ENCODE data around the gene CCDC85A. TPM values are rescaled to one million over a fixed set of nuclear protein-coding genes. Genes with fewer than 3 reads are reported as not detected.

CCDC85A gene
- total RNA-seq, 5 donors from 2014 or later (not counting 1 experiment from before 2014, with no cell fraction given), result not detected

GRCh38 chr2:56286936-56287335, 103.1 kb downstream of the CCDC85A start:
- H3K9me3 ChIP-seq, result no peaks in the 10 kb centered on the region
- no peaks in the 10 kb centered on the region for H3K27me3 ChIP-seq (replicated peaks in 1 of 2; ENCODE audit: control insufficient read depth in 2 of 2, extremely low read depth in 1 of 2, insufficient read depth in 2 of 2, low read length in 1 of 2)
- H3K9me3 Mint-ChIP-seq, result peaks cover 12 to 18% (median 14%) of the 10 kb centered on the region in 3 donors
- no peak overlapping the region for H3K4me3 Mint-ChIP-seq
- H3K27ac Mint-ChIP-seq, result no peak overlapping the region
- H3K36me3 ChIP-seq (ENCODE audit: control insufficient read depth in 2 of 2, extremely low read depth in 1 of 2, insufficient read depth in 1 of 2, low read length in 1 of 2), result no peaks in the 10 kb centered on the region
- 75% methylated on average over 1 of the region's 2 CpGs for WGBS (ENCODE audit: insufficient coverage)
- no peak overlapping the region for H3K4me3 ChIP-seq (ENCODE audit: control insufficient read depth in 1 of 2, extremely low read depth in 1 of 2, low read length in 1 of 2)
- no peaks in the 10 kb centered on the region for H3K4me1 ChIP-seq (ENCODE audit: control insufficient read depth in 1 of 2, extremely low read depth in 1 of 2, insufficient read depth in 2 of 2, low read length in 2 of 2)
- ChIA-PET CTCF (no interaction called here), POLR2A (no interaction called here)
- DNase-seq, result no peak
- H3K4me1 Mint-ChIP-seq, result no peaks in the 10 kb centered on the region
- no peak for ATAC-seq (replicated peaks in 1 of 4)
- H3K27me3 Mint-ChIP-seq, result no peaks in the 10 kb centered on the region
- no peaks in the 10 kb centered on the region for H3K36me3 Mint-ChIP-seq
- no peak overlapping the region for H3K27ac ChIP-seq (ENCODE audit: low read length)

- H3K36me3 Mint-ChIP-seq, result no peaks in the 10 kb centered on the region
- no peak overlapping the region for H3K27ac Mint-ChIP-seq
- no peaks in the 10 kb centered on the region for H3K9me3 ChIP-seq
- H3K27me3 Mint-ChIP-seq, result no peaks in the 10 kb centered on the region
- POLR2A ChIA-PET, result no interaction called here
- H3K27me3 ChIP-seq (replicated peaks in 1 of 2; ENCODE audit: control insufficient read depth in 2 of 2, extremely low read depth in 1 of 2, insufficient read depth in 2 of 2, low read length in 1 of 2), result no peaks in the 10 kb centered on the region
- H3K4me1 Mint-ChIP-seq, result no peaks in the 10 kb centered on the region
- peaks cover 12 to 18% (median 14%) of the 10 kb centered on the region in 3 donors for H3K9me3 Mint-ChIP-seq
- no peak overlapping the region for H3K27ac ChIP-seq (ENCODE audit: low read length)
- H3K4me1 ChIP-seq (ENCODE audit: control insufficient read depth in 1 of 2, extremely low read depth in 1 of 2, insufficient read depth in 2 of 2, low read length in 2 of 2), result no peaks in the 10 kb centered on the region
- no peak overlapping the region for H3K4me3 ChIP-seq (ENCODE audit: control insufficient read depth in 1 of 2, extremely low read depth in 1 of 2, low read length in 1 of 2)
- CTCF ChIA-PET, result no interaction called here
- ATAC-seq (replicated peaks in 1 of 4) (no peak), DNase-seq (no peak)
- H3K4me3 Mint-ChIP-seq, result no peak overlapping the region
- no peaks in the 10 kb centered on the region for H3K36me3 ChIP-seq (ENCODE audit: control insufficient read depth in 2 of 2, extremely low read depth in 1 of 2, insufficient read depth in 1 of 2, low read length in 1 of 2)
Observed at GRCh38 chr2:56287508-56287907, 103.7 kb downstream of the CCDC85A start.

DNA sequence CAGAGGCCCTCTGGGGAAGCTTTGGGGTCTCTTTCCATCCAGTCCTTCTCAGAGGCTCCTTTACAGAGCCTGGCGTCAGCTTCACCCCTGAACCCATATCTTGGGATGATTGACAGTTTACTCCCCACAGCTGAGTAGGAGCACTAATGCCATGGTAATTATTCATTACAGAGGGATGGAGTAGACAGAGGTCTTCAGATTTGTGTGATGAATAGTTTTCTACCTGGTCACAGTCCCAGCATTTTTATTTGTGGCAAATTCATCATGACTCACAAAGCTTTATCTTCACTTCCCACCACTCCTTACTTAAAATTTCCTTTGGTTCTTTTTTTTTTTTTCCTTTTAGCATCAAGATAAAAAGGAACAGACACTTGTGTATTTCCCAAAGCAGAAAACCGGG, 104.2 kb downstream of the CCDC85A start:
- no peaks in the 10 kb centered on the region for H3K9me3 ChIP-seq
- H3K27me3 Mint-ChIP-seq, result no peaks in the 10 kb centered on the region
- POLR2A ChIA-PET, result no interaction called here
- H3K4me1 ChIP-seq (ENCODE audit: control insufficient read depth in 1 of 2, extremely low read depth in 1 of 2, insufficient read depth in 2 of 2, low read length in 2 of 2), result no peaks in the 10 kb centered on the region
- H3K27me3 ChIP-seq (replicated peaks in 1 of 2; ENCODE audit: control insufficient read depth in 2 of 2, extremely low read depth in 1 of 2, insufficient read depth in 2 of 2, low read length in 1 of 2), result no peaks in the 10 kb centered on the region
- no peak overlapping the region for H3K27ac Mint-ChIP-seq
- H3K4me3 Mint-ChIP-seq, result no peak overlapping the region
- H3K9me3 Mint-ChIP-seq, result peaks cover 12 to 18% (median 13%) of the 10 kb centered on the region in 3 donors
- H3K4me3 ChIP-seq (ENCODE audit: control insufficient read depth in 1 of 2, extremely low read depth in 1 of 2, low read length in 1 of 2), result no peak overlapping the region
- no peak for DNase-seq
- no peak overlapping the region for H3K27ac ChIP-seq (ENCODE audit: low read length)
- H3K36me3 Mint-ChIP-seq, result no peaks in the 10 kb centered on the region
- ATAC-seq (replicated peaks in 1 of 4), result no peak
- WGBS (ENCODE audit: insufficient coverage), result no CpG with 5 or more reads among the region's 2 CpGs
- CTCF ChIA-PET, result no interaction called here
- H3K36me3 ChIP-seq (ENCODE audit: control insufficient read depth in 2 of 2, extremely low read depth in 1 of 2, insufficient read depth in 1 of 2, low read length in 1 of 2), result no peaks in the 10 kb centered on the region
- no peaks in the 10 kb centered on the region for H3K4me1 Mint-ChIP-seq

DNA sequence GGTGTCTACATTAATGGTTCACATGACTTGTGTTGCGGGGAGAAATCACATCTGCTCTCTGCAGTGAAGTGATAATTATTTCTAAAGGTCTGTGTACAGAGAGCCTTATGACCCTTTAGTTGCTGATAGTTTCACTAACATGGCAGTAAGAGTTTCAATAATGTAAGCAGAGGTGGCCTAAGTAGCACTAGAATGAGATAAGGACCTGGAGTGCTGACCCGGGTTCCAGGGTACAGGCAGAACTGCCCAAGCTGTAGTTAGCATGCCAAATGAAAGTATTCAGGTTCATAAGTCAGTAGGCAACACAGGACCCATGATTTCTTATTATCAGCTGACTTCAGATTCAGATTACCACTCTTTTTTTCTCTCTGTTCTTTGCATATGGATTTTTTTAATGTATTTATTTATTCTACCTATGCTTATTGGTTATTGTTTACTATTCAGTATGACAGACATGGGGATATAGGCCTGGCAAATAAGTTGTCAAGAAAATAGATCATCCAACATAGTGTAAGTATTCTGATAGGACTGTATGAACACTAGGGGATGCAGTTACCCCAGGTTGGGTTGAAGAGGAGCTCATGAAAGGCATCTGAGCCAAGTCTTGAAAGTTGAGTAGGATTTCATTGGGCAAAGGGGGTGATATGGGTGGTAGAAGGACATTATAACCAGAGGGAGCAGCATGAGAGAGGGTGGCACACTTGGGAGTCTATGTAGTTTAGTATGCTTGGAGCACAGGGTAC, 105.2 kb downstream of the CCDC85A start:
- WGBS (ENCODE audit: insufficient coverage), result 100% methylated on average over 1 of the region's 2 CpGs

GRCh38 chr2:56291711-56292110, 107.9 kb downstream of the CCDC85A start:
- Histone ChIP-seq H3K4me1 (ENCODE audit: control insufficient read depth in 1 of 2, extremely low read depth in 1 of 2, insufficient read depth in 2 of 2, low read length in 2 of 2) (no peaks in the 10 kb centered on the region), H3K9me3 (no peaks in the 10 kb centered on the region), H3K27me3 (replicated peaks in 1 of 2; ENCODE audit: control insufficient read depth in 2 of 2, extremely low read depth in 1 of 2, insufficient read depth in 2 of 2, low read length in 1 of 2) (no peaks in the 10 kb centered on the region), H3K27ac (ENCODE audit: low read length) (no peak overlapping the region), H3K36me3 (ENCODE audit: control insufficient read depth in 2 of 2, extremely low read depth in 1 of 2, insufficient read depth in 1 of 2, low read length in 1 of 2) (no peaks in the 10 kb centered on the region), H3K4me3 (ENCODE audit: control insufficient read depth in 1 of 2, extremely low read depth in 1 of 2, low read length in 1 of 2) (no peak overlapping the region)
- ChIA-PET CTCF (no interaction called here), POLR2A (no interaction called here)
- ATAC-seq (replicated peaks in 1 of 4) (no peak), DNase-seq (no peak)
- Mint-ChIP-seq H3K4me3 (no peak overlapping the region), H3K4me1 (no peaks in the 10 kb centered on the region), H3K9me3 (peaks cover under 1 to 15% (median 4%) of the 10 kb centered on the region in 3 donors), H3K27ac (no peak overlapping the region), H3K27me3 (no peaks in the 10 kb centered on the region), H3K36me3 (no peaks in the 10 kb centered on the region)
- 67% methylated on average over 3 of the region's 5 CpGs for WGBS (ENCODE audit: insufficient coverage)

More for the DNA sequence above, 105.2 kb downstream of the CCDC85A start:
- no peaks in the 10 kb centered on the region for H3K36me3 ChIP-seq (ENCODE audit: control insufficient read depth in 2 of 2, extremely low read depth in 1 of 2, insufficient read depth in 1 of 2, low read length in 1 of 2)
- H3K27me3 ChIP-seq (replicated peaks in 1 of 2; ENCODE audit: control insufficient read depth in 2 of 2, extremely low read depth in 1 of 2, insufficient read depth in 2 of 2, low read length in 1 of 2), result no peaks in the 10 kb centered on the region
- DNase-seq, result no peak
- no peak for ATAC-seq (replicated peaks in 1 of 4)
- CTCF ChIA-PET, result interaction anchor here in 1 of 2 donors (0.8 kb wide), 1 partner anchor 102 kb away, joined by 3 read pairs; no protein-coding TSS in a partner anchor
- peaks cover 10 to 18% (median 12%) of the 10 kb centered on the region in 3 donors for H3K9me3 Mint-ChIP-seq
- H3K4me1 ChIP-seq (ENCODE audit: control insufficient read depth in 1 of 2, extremely low read depth in 1 of 2, insufficient read depth in 2 of 2, low read length in 2 of 2), result no peaks in the 10 kb centered on the region
- no peaks in the 10 kb centered on the region for H3K36me3 Mint-ChIP-seq
- H3K9me3 ChIP-seq, result no peaks in the 10 kb centered on the region
- H3K27ac Mint-ChIP-seq, result no peak overlapping the region
- no peaks in the 10 kb centered on the region for H3K27me3 Mint-ChIP-seq
- no peak overlapping the region for H3K27ac ChIP-seq (ENCODE audit: low read length)
- no peak overlapping the region for H3K4me3 Mint-ChIP-seq
- POLR2A ChIA-PET, result no interaction called here
- no peak overlapping the region for H3K4me3 ChIP-seq (ENCODE audit: control insufficient read depth in 1 of 2, extremely low read depth in 1 of 2, low read length in 1 of 2)
- H3K4me1 Mint-ChIP-seq, result no peaks in the 10 kb centered on the region

- no peaks in the 10 kb centered on the region for H3K4me1 Mint-ChIP-seq
- Histone ChIP-seq H3K36me3 (ENCODE audit: control insufficient read depth in 2 of 2, extremely low read depth in 1 of 2, insufficient read depth in 1 of 2, low read length in 1 of 2) (no peaks in the 10 kb centered on the region), H3K9me3 (no peaks in the 10 kb centered on the region), H3K4me3 (ENCODE audit: control insufficient read depth in 1 of 2, extremely low read depth in 1 of 2, low read length in 1 of 2) (no peak overlapping the region), H3K4me1 (ENCODE audit: control insufficient read depth in 1 of 2, extremely low read depth in 1 of 2, insufficient read depth in 2 of 2, low read length in 2 of 2) (no peaks in the 10 kb centered on the region), H3K27me3 (replicated peaks in 1 of 2; ENCODE audit: control insufficient read depth in 2 of 2, extremely low read depth in 1 of 2, insufficient read depth in 2 of 2, low read length in 1 of 2) (no peaks in the 10 kb centered on the region), H3K27ac (ENCODE audit: low read length) (no peak overlapping the region)
- H3K9me3 Mint-ChIP-seq, result peaks cover 3 to 9% (median 6%) of the 10 kb centered on the region in 3 donors
- WGBS (ENCODE audit: insufficient coverage), result no CpG with 5 or more reads among the region's 2 CpGs
- ChIA-PET POLR2A (no interaction called here), CTCF (no interaction called here)
- no peak overlapping the region for H3K4me3 Mint-ChIP-seq
- no peaks in the 10 kb centered on the region for H3K36me3 Mint-ChIP-seq
- no peaks in the 10 kb centered on the region for H3K27me3 Mint-ChIP-seq
- DNase-seq (no peak), ATAC-seq (replicated peaks in 1 of 4) (no peak)
- no peak overlapping the region for H3K27ac Mint-ChIP-seq
Observed at GRCh38 chr2:56292951-56293350, 109.2 kb downstream of the CCDC85A start.

DNA sequence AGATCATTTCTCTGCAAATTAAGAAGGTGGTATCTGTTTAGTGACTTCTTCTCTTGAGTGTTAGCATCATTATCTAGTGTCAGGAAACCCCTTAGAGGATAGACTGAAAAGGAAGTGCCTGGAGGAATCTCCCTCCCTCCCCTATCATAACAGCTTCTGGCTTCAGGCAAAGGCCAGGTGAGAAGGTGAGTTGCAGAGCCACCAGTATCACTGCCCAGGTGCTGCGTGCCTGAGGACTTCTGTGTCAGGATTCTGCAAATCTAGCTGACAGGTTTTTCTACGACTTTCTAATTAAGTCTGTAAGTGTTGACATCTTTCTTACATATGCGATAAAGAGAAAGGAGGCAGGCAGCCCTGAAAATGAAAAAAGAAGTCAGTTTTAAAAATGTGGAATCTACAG, 111.9 kb downstream of the CCDC85A start:
- no peaks in the 10 kb centered on the region for H3K4me1 Mint-ChIP-seq
- ChIA-PET POLR2A (no interaction called here), CTCF (no interaction called here)
- no CpG with 5 or more reads among the region's 3 CpGs for WGBS (ENCODE audit: insufficient coverage)
- H3K36me3 Mint-ChIP-seq, result no peaks in the 10 kb centered on the region
- Histone ChIP-seq H3K27ac (ENCODE audit: low read length) (no peak overlapping the region), H3K36me3 (ENCODE audit: control insufficient read depth in 2 of 2, extremely low read depth in 1 of 2, insufficient read depth in 1 of 2, low read length in 1 of 2) (no peaks in the 10 kb centered on the region), H3K4me3 (ENCODE audit: control insufficient read depth in 1 of 2, extremely low read depth in 1 of 2, low read length in 1 of 2) (no peak overlapping the region), H3K9me3 (no peaks in the 10 kb centered on the region), H3K4me1 (ENCODE audit: control insufficient read depth in 1 of 2, extremely low read depth in 1 of 2, insufficient read depth in 2 of 2, low read length in 2 of 2) (no peaks in the 10 kb centered on the region), H3K27me3 (replicated peaks in 1 of 2; ENCODE audit: control insufficient read depth in 2 of 2, extremely low read depth in 1 of 2, insufficient read depth in 2 of 2, low read length in 1 of 2) (no peaks in the 10 kb centered on the region)
- peaks cover 0 to 12% (median 6%) of the 10 kb centered on the region in 3 donors for H3K9me3 Mint-ChIP-seq
- H3K27ac Mint-ChIP-seq, result no peak overlapping the region
- ATAC-seq (replicated peaks in 1 of 4), result no peak
- no peaks in the 10 kb centered on the region for H3K27me3 Mint-ChIP-seq
- DNase-seq, result no peak
- no peak overlapping the region for H3K4me3 Mint-ChIP-seq
